Stimulated activated memory B cell treated with anti-CD40 and anti-IgM and Interleukin-4, amounts not matched to agents 10 μg/mL and 1 μg/mL and 100 μg/mL, for 72 hours (primary cell): ENCODE results near the gene OR7A5.

Source experiments
- ATAC-seq: fragments of 150-1000 bp; cut with Tn5 transposase; 2 replicates; pipeline ENCODE4 v1.10.0; 2021
- H3K27ac Mint-ChIP-seq: one replicate; pipeline ENCODE4 v1.8.0; 2022; ENCODE audit warnings: mild to moderate bottlenecking, mixed read lengths
- H3K27me3 Mint-ChIP-seq: one replicate; pipeline ENCODE4 v1.8.0; 2022; ENCODE audit warnings: mixed read lengths
- H3K36me3 Mint-ChIP-seq: one replicate; pipeline ENCODE4 v1.8.0; 2022; ENCODE audit warnings: mixed read lengths
- H3K4me1 Mint-ChIP-seq: one replicate; pipeline ENCODE4 v1.8.0; 2022; ENCODE audit warnings: mixed read lengths
- H3K4me3 Mint-ChIP-seq: one replicate; pipeline ENCODE4 v1.8.0; 2022; ENCODE audit warnings: mild to moderate bottlenecking, moderate library complexity, mixed read lengths
- H3K9me3 Mint-ChIP-seq: one replicate; pipeline ENCODE4 v1.8.0; 2022; ENCODE audit warnings: mixed read lengths

OR7A5 gene

GRCh38 chr19:14835011-14835410 lies at the start of gene OR7A5, which contains the start of gene OR7C1:
OR7A5 (minus strand) TSS chr19:14835185; CDS start chr19:14828241, 6,944 bp downstream.
OR7C1 (minus strand) TSS chr19:14835185; CDS start chr19:14800136, 35,049 bp downstream.
- no peaks in the 10 kb centered on the region for H3K36me3 Mint-ChIP-seq
- no peak within 1 kb of the TSS for H3K27ac Mint-ChIP-seq
- no peaks in the 10 kb centered on the region for H3K9me3 Mint-ChIP-seq
- H3K4me1 Mint-ChIP-seq: peaks cover 12% of the 10 kb centered on the region
- ATAC-seq: no peak
- H3K27me3 Mint-ChIP-seq: no peaks in the 10 kb centered on the region
- no peak within 1 kb of the TSS for H3K4me3 Mint-ChIP-seq

GRCh38 chr19:14871619-14872230 lies 36.7 kb upstream of the OR7A5 start:
- Mint-ChIP-seq H3K4me3 (no peak overlapping the region), H3K36me3 (no peaks in the 10 kb centered on the region), H3K27ac (no peak overlapping the region), H3K27me3 (peaks cover 25% of the 10 kb centered on the region), H3K9me3 (no peaks in the 10 kb centered on the region), H3K4me1 (no peaks in the 10 kb centered on the region)
- no peak for ATAC-seq

DNA sequence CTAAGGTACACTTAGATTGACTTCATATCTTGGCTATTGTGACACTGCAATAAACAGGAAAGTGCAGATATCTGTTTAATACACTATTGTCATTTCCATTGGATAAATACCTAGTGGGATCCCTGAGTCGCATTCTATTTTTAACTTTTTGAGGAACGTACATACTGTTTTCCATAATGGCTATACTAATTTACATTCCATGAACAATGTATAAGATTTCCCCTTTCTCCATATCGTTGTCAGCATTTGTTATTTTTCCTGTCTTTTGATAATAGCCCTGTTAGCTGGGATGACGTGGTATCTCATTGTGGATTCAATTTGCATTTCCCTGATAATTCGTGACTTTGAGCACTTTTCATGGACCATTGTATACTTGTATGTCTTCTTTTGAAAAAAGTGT lies 33.5 kb upstream of the OR7A5 start:
- Mint-ChIP-seq H3K4me3 (no peak overlapping the region), H3K9me3 (no peaks in the 10 kb centered on the region), H3K36me3 (no peaks in the 10 kb centered on the region), H3K27me3 (peaks cover 32% of the 10 kb centered on the region), H3K27ac (no peak overlapping the region), H3K4me1 (no peaks in the 10 kb centered on the region)
- no peak for ATAC-seq

DNA sequence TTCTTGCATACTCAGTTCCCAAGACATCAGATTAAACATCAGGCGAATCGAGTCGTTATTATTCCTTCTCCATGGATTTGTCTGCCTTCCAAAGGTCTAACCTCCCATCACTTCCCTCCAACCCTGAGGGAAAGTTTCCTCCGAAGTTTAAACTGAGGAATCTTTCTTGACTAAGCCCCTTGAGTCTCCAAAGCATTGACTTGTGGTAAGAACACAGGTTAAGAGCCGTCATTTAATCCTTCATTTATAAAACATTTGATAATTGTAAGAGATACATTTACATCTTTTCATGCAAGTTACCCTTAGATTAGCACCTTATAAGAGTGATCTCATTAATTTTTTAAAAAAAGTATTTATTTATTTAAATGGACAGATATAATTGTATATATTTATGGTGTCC lies 13.8 kb upstream of the OR7A5 start, which contains the start of gene OR7A10:
Gene OR7A10 (minus strand): TSS at position 101 of the 400 bp plus-strand sequence. CDS start 7,045 bp downstream, outside the sequence.
- no peak for ATAC-seq
- Mint-ChIP-seq H3K4me3 (no peak within 1 kb of the TSS), H3K27ac (no peak within 1 kb of the TSS), H3K36me3 (no peaks in the 10 kb centered on the region), H3K4me1 (no peaks in the 10 kb centered on the region), H3K9me3 (peaks cover 2% of the 10 kb centered on the region), H3K27me3 (peaks cover 54% of the 10 kb centered on the region)

DNA sequence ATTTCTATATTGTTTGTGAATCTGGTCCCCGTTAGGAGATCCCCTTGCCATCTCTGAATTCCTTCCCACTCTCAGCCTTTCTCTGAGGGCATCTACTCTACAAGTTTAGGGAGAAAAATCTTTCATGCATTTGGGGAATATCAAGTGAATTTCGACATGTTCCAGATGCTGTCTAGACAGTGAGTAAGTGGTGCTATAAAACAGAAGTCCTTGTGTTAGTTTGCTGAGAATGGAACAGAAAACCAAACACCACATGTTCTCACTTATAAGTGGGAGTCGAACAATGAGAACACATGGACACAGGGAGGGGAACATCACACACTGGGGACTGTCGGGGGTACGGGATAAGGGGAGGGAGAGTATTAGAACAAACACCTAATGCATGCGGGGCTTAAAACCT lies 8.6 kb upstream of the OR7A5 start:
- Mint-ChIP-seq H3K4me1 (no peaks in the 10 kb centered on the region), H3K4me3 (no peak overlapping the region), H3K9me3 (peaks cover 2% of the 10 kb centered on the region), H3K36me3 (no peaks in the 10 kb centered on the region), H3K27me3 (peaks cover 33% of the 10 kb centered on the region), H3K27ac (no peak overlapping the region)
- no peak for ATAC-seq

DNA sequence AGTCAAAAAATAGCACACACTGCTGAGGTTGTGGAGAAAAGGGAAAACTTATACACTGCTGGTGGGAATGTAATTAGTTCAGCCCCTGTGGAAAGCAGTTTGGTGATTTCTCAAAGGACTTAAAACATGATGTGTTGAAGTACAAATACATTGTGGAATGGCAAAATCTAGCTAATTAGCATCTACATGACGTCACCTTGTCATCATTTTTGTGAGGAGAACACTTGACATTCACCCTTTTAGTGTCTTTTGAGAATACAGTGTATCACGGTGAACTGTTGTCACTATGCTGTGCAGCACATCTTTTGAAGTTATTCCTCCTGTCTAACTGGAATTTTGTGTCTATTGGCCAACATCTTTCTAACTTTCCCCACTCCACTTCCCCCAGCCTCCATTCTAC lies 8.2 kb upstream of the OR7A5 start:
- Mint-ChIP-seq H3K4me3 (no peak overlapping the region), H3K27ac (no peak overlapping the region), H3K27me3 (peaks cover 33% of the 10 kb centered on the region), H3K9me3 (peaks cover 2% of the 10 kb centered on the region), H3K36me3 (no peaks in the 10 kb centered on the region), H3K4me1 (no peaks in the 10 kb centered on the region)
- ATAC-seq: no peak

DNA sequence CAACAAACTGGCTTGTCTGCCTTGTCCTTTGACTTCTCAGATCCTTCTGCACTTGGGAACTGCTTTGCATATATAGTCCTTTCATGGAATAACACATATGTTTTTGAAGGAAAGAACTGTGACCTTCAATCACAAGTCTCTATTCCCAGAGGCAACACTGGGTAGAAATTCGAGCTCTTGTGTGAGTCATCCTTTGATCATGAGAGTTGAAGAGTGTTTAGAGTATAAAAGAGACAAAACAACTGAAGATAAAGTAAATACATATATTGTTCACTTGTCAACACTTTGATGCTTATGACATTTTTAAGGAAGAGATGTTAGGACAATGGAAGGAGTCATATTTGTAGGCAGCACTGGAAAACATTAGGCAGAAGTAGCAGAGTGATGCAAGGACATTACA lies 5.2 kb upstream of the OR7A5 start:
- no peaks in the 10 kb centered on the region for H3K4me1 Mint-ChIP-seq
- ATAC-seq: no peak
- H3K4me3 Mint-ChIP-seq: no peak overlapping the region
- H3K27me3 Mint-ChIP-seq: peaks cover 25% of the 10 kb centered on the region
- H3K36me3 Mint-ChIP-seq: no peaks in the 10 kb centered on the region
- no peak overlapping the region for H3K27ac Mint-ChIP-seq
- no peaks in the 10 kb centered on the region for H3K9me3 Mint-ChIP-seq

DNA sequence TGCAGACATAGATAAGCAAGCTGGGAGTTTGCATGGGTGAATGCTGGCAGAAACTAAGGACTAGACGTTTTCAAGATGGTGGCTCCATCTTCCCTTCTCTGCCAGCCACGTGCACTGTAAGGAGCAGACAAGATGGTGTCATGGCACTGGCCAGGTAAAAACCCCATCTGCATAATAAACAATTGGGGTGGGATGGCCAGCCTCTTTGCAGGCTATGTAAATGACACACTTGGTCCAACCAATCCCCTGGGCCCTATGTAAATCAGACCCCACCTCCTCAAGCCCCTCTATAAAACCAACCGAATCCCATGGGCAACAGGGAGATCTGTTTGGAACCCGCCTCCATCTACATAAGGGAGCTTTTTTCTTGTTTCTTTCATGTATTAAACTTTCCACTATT lies 2.4 kb upstream of the OR7A5 start:
- Mint-ChIP-seq H3K27me3 (peaks cover 1% of the 10 kb centered on the region), H3K9me3 (no peaks in the 10 kb centered on the region), H3K27ac (no peak overlapping the region), H3K4me3 (no peak overlapping the region), H3K36me3 (no peaks in the 10 kb centered on the region), H3K4me1 (no peaks in the 10 kb centered on the region)
- no peak for ATAC-seq

- ATAC-seq: peak; percentile 72
- no peak overlapping the region for H3K4me3 Mint-ChIP-seq
- peak overlapping the region; percentile 48 for H3K27ac Mint-ChIP-seq
- H3K9me3 Mint-ChIP-seq: no peaks in the 10 kb centered on the region
- peaks cover 23% of the 10 kb centered on the region for H3K27me3 Mint-ChIP-seq
- H3K36me3 Mint-ChIP-seq: no peaks in the 10 kb centered on the region
- peaks cover 13% of the 10 kb centered on the region for H3K4me1 Mint-ChIP-seq
These were observed 4.3 kb downstream of the OR7A5 start for GRCh38 chr19:14830702-14831101.

DNA sequence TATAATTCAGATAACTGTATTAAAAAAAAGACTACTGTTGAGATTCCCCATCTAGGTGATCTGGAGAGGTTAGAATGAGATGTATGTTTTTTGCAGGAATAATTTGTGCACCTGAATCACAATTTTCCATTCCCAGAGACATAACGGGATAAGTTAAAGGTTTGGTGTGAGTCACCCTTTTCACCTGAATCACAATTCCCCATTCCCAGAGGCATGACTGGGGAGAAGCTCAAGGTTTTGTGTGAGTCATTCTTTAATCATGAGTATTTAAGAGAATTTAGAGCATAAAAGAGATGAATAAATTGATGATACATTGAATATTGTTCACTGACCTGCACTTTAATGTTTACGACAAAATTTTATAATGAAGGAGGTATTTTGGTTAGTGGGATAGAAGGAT lies 9.0 kb downstream of the OR7A5 start:
- H3K4me3 Mint-ChIP-seq: no peak overlapping the region
- H3K36me3 Mint-ChIP-seq: no peaks in the 10 kb centered on the region
- peaks cover 42% of the 10 kb centered on the region for H3K27me3 Mint-ChIP-seq
- H3K4me1 Mint-ChIP-seq: peaks cover 12% of the 10 kb centered on the region
- no peak overlapping the region for H3K27ac Mint-ChIP-seq
- no peak for ATAC-seq
- peaks cover 2% of the 10 kb centered on the region for H3K9me3 Mint-ChIP-seq

DNA sequence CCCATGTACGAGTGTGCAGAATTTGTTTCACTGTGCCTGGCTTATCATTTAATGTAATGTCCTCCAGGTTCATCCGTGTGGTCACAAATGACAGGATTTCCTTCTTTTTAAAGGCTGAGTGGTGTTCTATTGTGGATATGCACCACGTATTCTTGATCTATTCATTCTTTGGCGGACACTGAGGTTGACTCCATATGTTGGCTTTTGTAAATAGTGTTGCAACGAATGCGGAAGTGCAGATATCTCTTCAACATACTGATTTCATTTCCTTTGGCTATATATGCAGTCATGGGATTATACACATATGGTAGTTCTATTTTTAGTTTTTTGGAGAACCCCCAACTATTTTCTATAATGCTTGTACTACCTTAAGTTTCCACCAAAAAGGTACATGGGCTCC lies 13.0 kb downstream of the OR7A5 start:
- Mint-ChIP-seq H3K4me1 (no peaks in the 10 kb centered on the region), H3K9me3 (peaks cover 2% of the 10 kb centered on the region), H3K27ac (no peak overlapping the region), H3K4me3 (no peak overlapping the region), H3K27me3 (peaks cover 31% of the 10 kb centered on the region), H3K36me3 (no peaks in the 10 kb centered on the region)
- ATAC-seq: no peak

DNA sequence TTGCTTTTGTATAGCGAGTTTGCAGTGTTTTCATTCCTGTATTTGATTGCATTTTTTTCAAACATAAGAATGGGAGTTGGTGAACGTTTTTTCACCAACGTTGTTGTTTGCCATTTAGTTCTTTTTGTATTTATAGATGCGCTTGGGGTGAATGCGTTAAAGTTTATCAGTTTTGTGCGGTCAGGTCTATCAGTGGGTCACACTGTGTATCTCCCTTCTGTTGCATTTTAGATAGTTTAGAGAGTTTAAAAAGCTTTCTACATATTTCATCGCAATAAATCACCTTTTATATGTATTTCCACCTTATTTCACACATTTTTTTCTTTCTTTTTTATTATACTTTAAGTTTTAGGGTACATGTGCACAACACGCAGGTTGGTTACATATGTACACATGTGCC lies 16.4 kb downstream of the OR7A5 start:
- Mint-ChIP-seq H3K9me3 (peaks cover 3% of the 10 kb centered on the region), H3K36me3 (no peaks in the 10 kb centered on the region), H3K4me3 (no peak overlapping the region), H3K4me1 (no peaks in the 10 kb centered on the region), H3K27ac (no peak overlapping the region), H3K27me3 (no peaks in the 10 kb centered on the region)
- ATAC-seq: no peak

DNA sequence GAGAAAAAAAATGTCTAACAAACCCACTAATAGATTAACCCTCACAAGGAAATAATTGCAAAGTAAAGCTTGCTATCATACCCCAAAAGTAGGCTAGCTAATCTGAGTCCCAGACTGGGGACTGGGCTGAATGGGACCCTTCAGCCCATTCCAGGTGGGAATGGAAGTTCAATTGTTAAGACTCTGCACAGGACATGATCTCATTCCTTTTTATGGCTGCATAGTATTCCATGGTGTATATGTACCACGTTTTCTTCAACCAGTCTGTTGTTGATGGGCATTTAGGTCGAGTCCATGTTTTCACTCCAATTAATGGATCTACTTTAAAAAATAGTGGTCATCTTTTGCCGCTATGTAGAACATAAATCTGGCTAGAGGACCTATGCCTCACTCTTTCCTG lies 17.9 kb downstream of the OR7A5 start:
- Mint-ChIP-seq H3K36me3 (no peaks in the 10 kb centered on the region), H3K4me3 (no peak overlapping the region), H3K27me3 (no peaks in the 10 kb centered on the region), H3K4me1 (no peaks in the 10 kb centered on the region), H3K9me3 (peaks cover 3% of the 10 kb centered on the region), H3K27ac (no peak overlapping the region)
- ATAC-seq: no peak

DNA sequence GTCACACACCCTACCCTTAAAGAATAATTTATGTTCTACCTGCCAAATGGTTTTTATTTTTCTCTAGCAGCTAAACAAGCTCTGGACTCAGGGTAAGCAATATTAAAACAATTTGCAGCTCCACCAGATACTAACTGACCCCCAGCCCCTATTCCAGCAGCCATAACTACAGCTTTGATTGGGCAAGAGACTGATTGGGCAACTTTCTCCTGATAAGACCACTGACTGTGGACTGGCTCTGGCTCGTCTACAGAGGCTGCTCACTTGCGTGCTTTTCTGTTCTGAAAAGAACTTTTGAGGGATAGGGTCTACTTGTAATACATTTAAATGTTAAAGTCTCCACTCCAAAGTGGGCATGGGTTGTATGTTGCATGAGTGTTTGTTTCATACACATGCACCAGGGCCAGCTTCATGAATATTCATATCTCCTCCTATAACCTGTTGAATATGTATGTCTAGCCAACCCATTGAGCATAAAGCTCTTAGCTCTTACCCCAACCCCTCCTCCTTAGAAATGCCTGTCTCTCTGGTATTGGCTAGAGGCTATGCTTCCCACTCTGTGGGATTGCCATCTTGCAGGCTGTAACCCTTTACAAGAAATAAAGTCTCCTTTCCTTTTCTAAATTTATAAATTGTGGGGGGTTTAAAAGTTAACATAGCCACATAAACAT lies 19.9 kb downstream of the OR7A5 start:
- Mint-ChIP-seq H3K9me3 (peaks cover 3% of the 10 kb centered on the region), H3K27me3 (no peaks in the 10 kb centered on the region), H3K4me3 (no peak overlapping the region), H3K27ac (no peak overlapping the region), H3K36me3 (no peaks in the 10 kb centered on the region), H3K4me1 (no peaks in the 10 kb centered on the region)
- ATAC-seq: no peak

DNA sequence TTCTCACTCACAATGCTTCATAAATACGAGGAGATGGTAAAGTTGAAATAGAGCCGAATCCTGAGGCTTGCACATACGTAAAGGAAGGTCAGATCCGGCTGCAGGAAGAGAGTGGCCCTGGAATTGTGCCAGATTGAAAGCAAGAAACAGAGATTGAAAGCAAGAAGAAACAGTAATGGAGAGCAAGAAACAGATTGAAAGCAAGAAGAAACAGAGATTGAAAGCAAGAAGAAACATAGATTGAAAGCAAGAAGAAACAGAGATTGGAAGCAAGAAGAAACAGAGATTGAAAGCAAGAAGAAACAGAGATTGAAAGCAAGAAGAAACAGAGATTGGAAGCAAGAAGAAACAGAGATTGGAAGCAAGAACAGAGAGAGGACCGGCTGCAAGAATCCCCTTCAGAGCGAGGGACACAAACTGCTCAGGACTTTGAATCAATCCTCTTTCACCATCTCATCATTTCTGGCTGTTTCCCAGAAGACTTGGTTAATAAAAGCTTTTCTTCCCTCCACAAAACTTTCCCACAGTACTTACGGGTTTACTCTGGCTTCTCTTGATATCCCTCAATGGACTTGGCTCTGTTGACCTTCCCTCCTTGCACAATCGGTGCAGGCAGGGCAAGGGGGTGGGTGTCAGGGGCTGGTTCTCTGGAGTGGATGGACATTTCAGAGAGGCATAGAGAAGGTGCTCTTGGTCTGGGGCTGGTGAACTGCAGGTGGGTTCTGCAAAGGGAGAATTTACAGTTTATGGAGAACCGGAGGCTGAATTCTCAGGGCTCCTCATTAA lies 25.5 kb downstream of the OR7A5 start:
- Mint-ChIP-seq H3K27me3 (no peaks in the 10 kb centered on the region), H3K4me1 (peaks cover 10% of the 10 kb centered on the region), H3K4me3 (no peak overlapping the region), H3K36me3 (no peaks in the 10 kb centered on the region), H3K9me3 (no peaks in the 10 kb centered on the region), H3K27ac (no peak overlapping the region)
- ATAC-seq: no peak
